ENCODE results near the gene TRIM59.
A peak's percentile ranks its signal among the peaks of the same experiment; 100 is the strongest.

Gene TRIM59, protein sequence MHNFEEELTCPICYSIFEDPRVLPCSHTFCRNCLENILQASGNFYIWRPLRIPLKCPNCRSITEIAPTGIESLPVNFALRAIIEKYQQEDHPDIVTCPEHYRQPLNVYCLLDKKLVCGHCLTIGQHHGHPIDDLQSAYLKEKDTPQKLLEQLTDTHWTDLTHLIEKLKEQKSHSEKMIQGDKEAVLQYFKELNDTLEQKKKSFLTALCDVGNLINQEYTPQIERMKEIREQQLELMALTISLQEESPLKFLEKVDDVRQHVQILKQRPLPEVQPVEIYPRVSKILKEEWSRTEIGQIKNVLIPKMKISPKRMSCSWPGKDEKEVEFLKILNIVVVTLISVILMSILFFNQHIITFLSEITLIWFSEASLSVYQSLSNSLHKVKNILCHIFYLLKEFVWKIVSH
- total RNA-seq, result 17.9 to 27.2 reads per million in 2 donors

DNA sequence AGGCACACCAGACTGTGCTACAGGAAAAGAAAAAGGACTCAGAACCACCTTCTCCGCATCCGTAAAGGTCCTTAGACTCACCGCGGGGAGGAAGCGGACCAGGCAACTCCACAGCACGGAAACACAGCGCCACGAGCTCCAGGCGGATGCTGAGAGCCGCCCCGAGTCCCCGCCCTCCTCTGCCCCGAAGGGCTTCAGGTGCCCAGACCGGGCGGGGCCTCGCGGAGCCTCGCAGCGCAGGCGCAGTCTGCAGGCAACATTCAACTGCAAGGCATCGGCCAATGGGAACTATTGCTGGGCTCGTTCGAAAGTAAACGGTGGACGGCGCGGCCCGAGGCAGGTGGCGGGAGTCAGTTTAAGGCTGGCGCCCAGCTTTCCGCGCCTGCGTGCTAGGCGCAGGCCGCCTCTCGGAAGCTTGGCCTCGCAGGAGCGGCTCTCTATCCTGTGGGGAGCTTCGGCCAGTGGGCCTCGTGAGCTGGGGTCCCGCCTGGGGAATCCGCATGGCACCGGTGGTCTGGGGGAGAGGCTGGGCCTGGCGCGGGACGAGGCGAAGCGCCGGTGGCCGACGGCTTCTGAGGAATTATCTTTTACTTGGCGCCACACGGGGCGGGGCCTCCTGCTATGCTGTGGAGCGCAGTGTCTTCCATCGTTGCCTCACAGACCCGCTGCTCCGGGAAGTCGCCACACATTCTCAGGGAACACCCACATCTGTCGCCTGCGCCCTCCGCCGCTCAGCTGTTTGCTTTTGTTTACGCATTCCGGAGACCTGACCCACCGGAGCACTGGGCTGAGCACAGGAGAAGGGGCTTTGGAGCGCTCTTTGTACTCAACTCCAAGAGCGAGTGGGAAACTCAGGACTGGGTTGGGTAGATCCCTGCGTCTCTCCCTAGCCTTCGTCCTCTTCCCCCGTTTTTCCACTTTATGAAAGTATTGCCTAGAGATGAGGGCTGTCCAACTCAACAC lies at the start of gene TRIM59:
TRIM59 (minus strand) TSS at position 151 of the 963 bp plus-strand sequence. CDS start 10,603 bp downstream, outside the sequence.
- DNase-seq, result peak; percentile 92

DNA sequence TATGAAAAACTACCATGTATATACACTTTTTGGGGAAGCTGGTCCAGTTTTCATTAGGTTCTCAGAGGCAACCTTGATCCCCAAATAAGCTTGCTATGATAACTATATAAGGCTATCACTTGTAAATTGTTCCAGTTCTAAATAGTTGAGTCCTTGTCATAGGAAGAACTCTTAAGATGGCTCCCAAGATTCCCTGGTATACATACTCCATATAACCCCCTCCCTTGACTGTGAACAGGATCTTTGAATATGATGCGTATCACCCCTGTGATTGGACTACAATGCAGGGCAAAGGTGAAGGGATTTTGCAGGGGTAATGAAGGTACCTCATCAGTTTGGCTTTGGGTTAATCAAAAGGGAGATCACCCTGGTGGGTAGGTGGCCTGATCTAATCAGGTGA lies 48.6 kb upstream of the TRIM59 start:
- DNase-seq, result no peak

- no peak for DNase-seq
Observed at GRCh38 chr3:160490166-160490565, 40.6 kb upstream of the TRIM59 start.

DNA sequence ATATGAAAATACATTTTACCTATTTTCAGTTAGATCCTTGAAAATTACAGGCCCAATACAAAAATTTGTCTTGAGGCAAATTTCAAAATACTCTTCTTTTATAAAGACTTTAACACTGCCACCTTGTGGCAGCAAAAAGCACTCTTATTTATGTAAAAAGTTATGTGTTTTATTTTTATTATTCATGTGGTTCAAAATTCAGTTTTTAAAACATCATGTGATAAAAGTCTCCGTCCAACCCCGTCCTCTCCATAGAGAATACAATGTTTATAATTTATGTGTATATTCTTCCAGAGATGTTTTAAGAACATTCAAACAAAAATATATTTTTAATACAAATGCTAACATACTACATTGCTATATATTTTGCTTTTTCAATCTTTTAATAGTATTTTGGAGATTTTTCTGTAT lies 36.9 kb upstream of the TRIM59 start:
- no peak for DNase-seq

DNA sequence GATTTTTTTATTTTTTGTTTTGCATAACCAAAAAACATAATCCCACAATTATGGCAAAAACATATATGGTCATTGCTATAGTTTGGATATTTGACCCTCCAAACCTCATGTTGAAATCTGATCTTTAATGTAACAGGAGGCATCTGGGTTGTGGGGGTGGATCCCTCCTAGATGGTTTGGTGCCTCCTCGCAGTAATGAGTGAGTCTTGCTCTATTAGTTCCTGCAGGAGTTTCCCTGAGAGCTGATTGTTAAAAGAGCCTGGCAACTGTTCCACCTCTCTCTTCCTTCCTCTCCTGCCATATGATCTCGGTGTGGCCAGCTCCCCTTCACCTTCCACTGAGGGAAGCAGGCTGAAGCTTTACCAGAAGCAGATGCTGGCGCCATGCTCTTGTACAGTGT lies 33.2 kb upstream of the TRIM59 start:
- DNase-seq, result no peak

- DNase-seq, result no peak
Observed at GRCh38 chr3:160481856-160482255, 32.3 kb upstream of the TRIM59 start.

DNA sequence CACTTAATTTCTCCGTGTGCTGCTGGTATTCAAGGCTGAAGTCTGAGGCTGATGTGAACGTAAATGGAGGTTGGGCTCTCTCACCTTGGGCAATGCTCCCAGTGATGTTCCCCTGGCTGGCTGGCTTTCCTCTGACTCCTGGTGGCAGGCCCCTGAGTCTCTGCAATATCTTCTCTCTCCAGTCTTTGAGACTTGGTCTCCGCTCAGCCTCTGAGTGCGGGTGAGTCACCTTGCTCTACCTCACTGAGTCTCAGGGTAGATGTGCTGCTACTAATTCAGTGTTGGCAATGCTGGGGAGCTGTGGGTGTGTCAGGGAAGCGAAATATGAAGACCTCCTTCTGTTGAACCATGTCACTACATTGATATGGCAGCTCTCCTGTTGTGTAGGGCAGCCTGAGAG lies 31.3 kb upstream of the TRIM59 start:
- DNase-seq, result no peak

GRCh38 chr3:160479376-160479775 lies 29.8 kb upstream of the TRIM59 start:
- DNase-seq, result no peak

- no peak for DNase-seq
Observed at GRCh38 chr3:160478338-160478737, 28.8 kb upstream of the TRIM59 start.

GRCh38 chr3:160477750-160478149 lies 28.2 kb upstream of the TRIM59 start:
- DNase-seq, result no peak

- DNase-seq, result no peak
Observed at GRCh38 chr3:160475884-160476283, 26.3 kb upstream of the TRIM59 start.

DNA sequence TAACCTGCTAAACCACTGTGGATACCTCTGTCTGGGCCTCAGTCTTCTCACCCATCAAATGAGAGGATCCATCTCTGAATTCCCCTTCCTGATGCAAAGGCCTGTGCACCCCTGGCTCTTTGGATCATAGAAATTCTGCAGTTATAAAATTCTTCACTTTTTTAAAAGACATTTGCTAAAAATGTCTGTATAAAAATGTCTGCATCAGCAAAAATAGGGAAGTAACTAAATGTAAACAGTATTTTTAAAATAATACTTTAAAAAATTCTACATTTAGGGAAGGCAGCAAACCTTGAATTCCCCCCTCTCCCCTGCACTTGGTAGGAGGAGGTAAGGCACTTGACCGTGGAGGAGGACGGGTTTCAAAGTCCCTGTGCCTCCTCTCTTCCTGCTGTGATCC lies 25.6 kb upstream of the TRIM59 start:
- DNase-seq, result no peak

- no peak for DNase-seq
Observed at GRCh38 chr3:160474416-160474838, 24.8 kb upstream of the TRIM59 start.

DNA sequence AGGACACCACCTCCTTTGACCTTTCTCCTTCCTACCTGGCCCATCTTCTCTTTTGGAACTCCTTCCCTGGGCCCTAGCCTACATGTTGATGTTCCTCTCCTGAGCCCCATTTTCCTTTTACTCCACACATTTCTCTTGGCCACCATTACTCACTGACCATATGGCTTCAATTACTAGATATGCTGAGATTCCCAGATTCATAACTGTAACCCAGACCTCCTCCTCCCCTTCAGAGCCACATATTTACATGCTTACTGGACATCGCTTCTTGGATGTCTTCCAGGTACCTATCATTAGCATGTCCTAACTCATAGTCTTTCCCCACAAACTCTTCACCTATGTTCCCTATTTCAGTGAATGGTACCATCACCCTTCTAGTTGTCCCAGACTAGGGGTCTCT lies 24.4 kb upstream of the TRIM59 start:
- DNase-seq, result no peak

DNA sequence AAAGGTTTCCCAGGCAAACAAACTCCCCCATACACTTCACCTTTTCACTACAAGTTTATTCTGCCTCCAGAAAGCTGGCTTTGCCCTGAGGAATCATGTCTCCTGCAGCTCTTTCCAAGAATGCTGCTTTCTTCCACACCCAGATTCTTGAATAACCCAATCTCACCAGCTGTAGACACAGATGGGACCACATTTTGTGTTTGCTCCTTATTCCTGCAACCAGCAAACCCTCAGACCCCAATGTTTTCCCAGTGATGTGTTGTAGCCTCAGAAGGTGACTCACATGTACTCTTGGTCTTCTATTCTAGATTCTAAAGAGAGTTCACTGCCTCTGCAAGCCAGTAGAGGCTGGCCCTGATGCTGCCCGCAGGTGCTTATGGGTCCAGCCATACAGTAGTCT lies 23.6 kb upstream of the TRIM59 start:
- no peak for DNase-seq

DNA sequence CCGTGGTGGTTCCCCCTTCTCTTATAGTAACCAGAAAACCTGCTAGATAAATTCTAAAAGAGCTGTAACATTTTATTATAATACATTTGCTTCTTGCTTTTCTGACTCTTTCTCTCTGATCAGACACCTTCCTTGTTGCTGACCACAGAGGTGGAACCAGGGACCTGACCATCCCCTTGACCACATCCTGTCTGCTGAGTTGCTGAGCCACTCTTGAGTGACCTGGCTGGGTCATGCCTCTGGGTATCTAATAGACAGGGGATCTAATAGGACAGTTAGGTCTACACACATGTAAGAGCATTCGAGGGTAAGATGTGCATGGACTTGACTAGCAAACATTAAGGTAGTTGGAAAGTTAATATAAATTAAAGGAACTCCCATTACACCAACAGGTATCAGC lies 22.8 kb upstream of the TRIM59 start:
- DNase-seq, result no peak

DNA sequence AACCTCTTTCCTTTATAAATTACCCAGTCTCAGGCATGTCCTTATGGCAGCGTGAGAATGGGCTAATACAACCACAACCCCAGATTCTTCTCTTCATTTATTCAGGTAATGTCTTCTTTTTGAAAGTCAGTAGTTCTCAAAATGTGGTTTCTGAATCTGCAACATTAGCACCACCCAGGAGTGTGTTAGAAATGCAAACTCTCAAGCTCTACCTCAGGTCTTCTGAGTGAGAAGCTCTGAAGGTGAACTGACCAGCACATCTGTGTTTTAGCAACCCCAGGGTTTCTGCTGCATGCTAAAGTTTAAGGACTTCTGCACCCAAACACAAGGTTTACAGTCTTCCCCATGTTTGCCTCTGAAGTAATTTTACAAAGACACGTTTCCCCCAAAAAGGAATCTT lies 22.3 kb upstream of the TRIM59 start:
- no peak for DNase-seq

DNA sequence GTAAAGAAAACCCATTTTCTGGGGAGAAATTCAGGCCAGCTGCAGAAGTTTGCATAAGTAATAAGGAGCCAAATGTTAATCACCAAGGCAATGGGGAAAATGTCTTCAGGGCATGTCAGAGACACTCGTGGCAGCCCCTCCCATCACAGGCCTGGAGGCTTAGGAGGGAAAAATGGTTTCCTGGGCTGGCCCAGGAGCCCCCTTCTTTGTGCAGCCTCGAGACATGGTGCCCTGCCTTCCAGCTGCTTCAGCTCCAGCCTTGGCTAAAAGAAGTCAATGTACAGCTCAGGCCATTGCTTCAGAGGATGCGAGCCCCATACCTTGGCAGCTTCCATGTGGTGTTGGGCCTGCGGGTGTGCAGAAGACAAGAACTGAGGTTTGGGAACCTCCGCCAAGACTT lies 20.6 kb upstream of the TRIM59 start:
- DNase-seq, result no peak

GRCh38 chr3:160464971-160465370 lies 15.4 kb upstream of the TRIM59 start:
- no peak for DNase-seq

- DNase-seq, result no peak
Observed at GRCh38 chr3:160464321-160464720, 14.7 kb upstream of the TRIM59 start.

DNA sequence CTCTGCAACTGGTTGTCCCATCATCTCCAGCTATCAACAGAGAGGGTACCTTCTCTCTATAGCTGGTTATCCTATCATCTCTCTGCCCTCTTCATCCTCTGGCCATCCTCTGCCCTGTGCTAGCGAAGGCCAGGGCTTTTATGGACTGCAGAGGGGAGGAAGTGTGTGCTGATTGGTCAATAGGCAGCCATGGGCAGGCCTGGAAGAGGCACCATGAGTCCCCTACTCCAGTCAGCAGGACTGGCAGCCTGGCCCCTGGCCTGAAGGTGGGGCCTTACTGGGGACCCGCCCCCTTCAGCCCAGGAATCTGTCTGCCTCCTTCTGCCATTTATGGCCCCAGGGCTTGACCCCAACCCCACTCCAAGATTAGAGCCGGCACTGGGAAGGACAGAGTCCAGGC lies 10.4 kb upstream of the TRIM59 start:
- no peak for DNase-seq

DNA sequence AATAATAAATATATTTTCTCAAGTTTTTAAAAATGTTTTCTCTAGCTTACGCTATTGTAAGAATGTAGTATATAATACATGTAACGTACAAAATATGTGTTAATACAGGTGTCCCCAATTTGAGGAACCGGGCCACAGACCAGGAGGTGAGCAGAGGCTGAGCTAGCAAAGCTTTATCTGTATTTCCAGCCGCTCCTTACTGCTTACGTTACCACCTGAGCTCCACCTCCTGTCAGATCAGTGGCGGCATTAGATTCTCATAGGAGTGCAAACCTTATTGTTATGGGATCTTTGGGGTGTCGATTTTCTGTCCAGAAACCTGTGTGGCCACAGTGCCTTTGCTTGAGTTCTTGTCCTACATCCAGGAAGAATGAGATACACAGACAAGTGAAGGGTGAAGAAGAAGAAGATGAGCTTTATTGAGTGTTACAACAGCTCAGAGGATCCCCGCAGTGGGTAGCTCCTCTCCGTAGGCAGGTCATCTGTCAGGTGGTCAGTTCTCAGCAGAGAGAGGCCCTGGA lies 9.9 kb upstream of the TRIM59 start:
- no peak for DNase-seq

GRCh38 chr3:160458151-160458550 lies 8.6 kb upstream of the TRIM59 start:
- DNase-seq, result no peak

GRCh38 chr3:160455846-160456245 lies 6.3 kb upstream of the TRIM59 start:
- DNase-seq, result no peak
